SK-N-SH treated with all-trans-retinoic acid at 6 μM for 48 hours (cell line): Measurements from ENCODE around the gene CTTNBP2NL.
"Not testable (repeated sequence)": the region's sequence is repeated elsewhere in the genome, so short reads cannot be mapped to it uniquely, and the experiment has no call there.

Experiments used
- CSDC2 ChIP-seq: fragments of 250-450 bp; sonication (Bioruptor Pico); IDR thresholded peaks from 2 replicates; pipeline ENCODE4 v1.5.0; 2020; ENCODE audit warnings: mild to moderate bottlenecking, moderate library complexity
- ESRRG ChIP-seq: fragments of 250-450 bp; sonication (Bioruptor Pico); IDR thresholded peaks from 2 replicates; pipeline ENCODE4 v1.6.1; 2021; ENCODE audit warnings: mild to moderate bottlenecking
- OSR1 ChIP-seq: fragments of 250-450 bp; sonication (Bioruptor Pico); IDR thresholded peaks from 2 replicates; pipeline ENCODE4 v1.8.0; 2022; ENCODE audit warnings: moderate library complexity, mild to moderate bottlenecking, inconsistent platforms
- PATZ1 ChIP-seq: fragments of 250-450 bp; sonication (Bioruptor Pico); IDR thresholded peaks from 2 replicates; pipeline ENCODE4 v1.8.0; 2020; ENCODE audit warnings: mild to moderate bottlenecking, moderate library complexity, borderline replicate concordance
- PPARA ChIP-seq: fragments of 250-450 bp; sonication (Bioruptor Pico); IDR thresholded peaks from 2 replicates; pipeline ENCODE4 v1.5.0; 2020; ENCODE audit warnings: mild to moderate bottlenecking, borderline replicate concordance
- RARB ChIP-seq: fragments of 250-450 bp; sonication (Bioruptor Pico); IDR thresholded peaks from 2 replicates; pipeline ENCODE4 v1.8.0; 2021; ENCODE audit warnings: mild to moderate bottlenecking, moderate library complexity
- SNAI2 ChIP-seq: fragments of 250-450 bp; sonication (Bioruptor Pico); IDR thresholded peaks from 2 replicates; pipeline ENCODE4 v1.5.0; 2020; ENCODE audit warnings: mild to moderate bottlenecking, moderate library complexity
- TOX ChIP-seq: fragments of 250-450 bp; sonication (Bioruptor Pico); IDR thresholded peaks from 2 replicates; pipeline ENCODE4 v1.8.0; 2021; ENCODE audit warnings: mild to moderate bottlenecking, moderate library complexity, borderline replicate concordance
- ZNF565 ChIP-seq: fragments of 450-650 bp; formaldehyde crosslinking; conservative IDR thresholded peaks from 2 replicates; pipeline ENCODE4 v1.5.0; 2020; ENCODE audit warnings: low read depth, mild to moderate bottlenecking, moderate library complexity
- ZNF70 ChIP-seq: fragments of 450-650 bp; formaldehyde crosslinking; IDR thresholded peaks from 2 replicates; pipeline ENCODE4 v1.5.0; 2020; ENCODE audit warnings: mild to moderate bottlenecking, moderate library complexity

GRCh38 chr1:112400706-112401105, 4.7 kb downstream of the CTTNBP2NL start:
- TF ChIP-seq TOX (CRISPR knock-in tag); CSDC2 (CRISPR knock-in tag); OSR1; ESRRG (CRISPR knock-in tag); SNAI2; RARB (CRISPR knock-in tag); PATZ1; ZNF70 (CRISPR knock-in tag); ZNF565 (CRISPR knock-in tag); PPARA: not testable (repeated sequence)
